GM13977 (cell line): Measurements from ENCODE around the gene CSNK1G1.

Experiments
- DNase-seq: peaks from one replicate; pipeline ENCODE4 v3.0.0; 2012; ENCODE audit warnings: low spot score
- in situ Hi-C: fragments of 300-500 bp; cut with MboI; formaldehyde crosslinking; loops from one replicate; pipeline ENCODE4 v1.12.0; 2022; ENCODE audit warnings: low sequenced_read_pairs, low pct_unique_long_range_greater_than_20kb, mixed read lengths, inconsistent platforms; ENCODE audit not compliant: unreplicated experiment
- TF ChIP-seq, protein P1 (sequence below): IDR thresholded peaks from 2 replicates; pipeline ENCODE4 v1.5.1; 2012; ENCODE audit warnings: mild to moderate bottlenecking, control low read depth; ENCODE audit not compliant: insufficient read depth; ENCODE audit errors: extremely low read depth, missing control alignments

The CSNK1G1 gene

GRCh38 chr15:64315216-64315615 lies 40.8 kb downstream of the CSNK1G1 start:
- in situ Hi-C loops: no loop called here
- no peak for DNase-seq

DNA sequence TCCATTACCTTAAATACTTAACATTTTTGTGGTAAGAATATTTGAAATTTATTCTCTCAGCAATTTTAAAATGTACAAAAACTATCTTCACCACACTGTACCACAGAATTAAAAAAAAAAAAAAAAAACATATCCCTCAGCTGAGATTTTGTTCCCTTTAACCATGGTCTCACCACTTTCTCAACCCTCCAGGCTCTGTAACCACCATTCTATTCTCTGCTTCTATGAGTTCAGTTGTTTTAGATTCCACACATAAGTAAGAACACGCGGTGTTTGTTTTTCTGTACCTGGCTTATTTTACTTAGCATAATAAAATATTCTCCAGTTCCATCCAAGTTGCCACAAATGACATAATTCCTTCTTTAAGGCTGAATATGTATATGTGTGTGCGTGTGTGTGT lies 41.5 kb downstream of the CSNK1G1 start:
- no peak for DNase-seq
- in situ Hi-C loops: no loop called here
- TF ChIP-seq, protein P1, sequence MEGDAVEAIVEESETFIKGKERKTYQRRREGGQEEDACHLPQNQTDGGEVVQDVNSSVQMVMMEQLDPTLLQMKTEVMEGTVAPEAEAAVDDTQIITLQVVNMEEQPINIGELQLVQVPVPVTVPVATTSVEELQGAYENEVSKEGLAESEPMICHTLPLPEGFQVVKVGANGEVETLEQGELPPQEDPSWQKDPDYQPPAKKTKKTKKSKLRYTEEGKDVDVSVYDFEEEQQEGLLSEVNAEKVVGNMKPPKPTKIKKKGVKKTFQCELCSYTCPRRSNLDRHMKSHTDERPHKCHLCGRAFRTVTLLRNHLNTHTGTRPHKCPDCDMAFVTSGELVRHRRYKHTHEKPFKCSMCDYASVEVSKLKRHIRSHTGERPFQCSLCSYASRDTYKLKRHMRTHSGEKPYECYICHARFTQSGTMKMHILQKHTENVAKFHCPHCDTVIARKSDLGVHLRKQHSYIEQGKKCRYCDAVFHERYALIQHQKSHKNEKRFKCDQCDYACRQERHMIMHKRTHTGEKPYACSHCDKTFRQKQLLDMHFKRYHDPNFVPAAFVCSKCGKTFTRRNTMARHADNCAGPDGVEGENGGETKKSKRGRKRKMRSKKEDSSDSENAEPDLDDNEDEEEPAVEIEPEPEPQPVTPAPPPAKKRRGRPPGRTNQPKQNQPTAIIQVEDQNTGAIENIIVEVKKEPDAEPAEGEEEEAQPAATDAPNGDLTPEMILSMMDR: no peak

More at GRCh38 chr15:64315216-64315615, 40.8 kb downstream of the CSNK1G1 start:
- TF ChIP-seq, protein P1: no peak

DNA sequence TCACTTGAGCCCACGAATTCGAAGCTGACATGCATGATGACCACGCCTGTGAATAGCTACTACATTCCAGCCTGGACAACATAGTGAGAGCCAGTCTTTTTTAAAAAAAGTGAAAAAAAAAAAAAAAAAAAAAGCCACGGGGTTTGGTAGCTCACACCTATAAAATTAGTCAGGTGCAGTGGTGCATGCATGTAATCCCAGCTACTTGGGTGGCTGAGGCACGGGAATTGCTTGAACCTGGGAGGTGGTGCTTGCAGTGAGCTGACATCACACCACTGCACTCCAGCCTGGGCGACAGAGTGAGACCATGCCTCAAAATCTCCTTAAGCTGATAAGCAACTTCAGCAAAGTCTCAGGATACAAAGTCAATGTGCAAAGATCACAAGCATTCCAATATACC lies 44.4 kb downstream of the CSNK1G1 start:
- TF ChIP-seq, protein P1: no peak
- DNase-seq: no peak
- in situ Hi-C loops: no loop called here

DNA sequence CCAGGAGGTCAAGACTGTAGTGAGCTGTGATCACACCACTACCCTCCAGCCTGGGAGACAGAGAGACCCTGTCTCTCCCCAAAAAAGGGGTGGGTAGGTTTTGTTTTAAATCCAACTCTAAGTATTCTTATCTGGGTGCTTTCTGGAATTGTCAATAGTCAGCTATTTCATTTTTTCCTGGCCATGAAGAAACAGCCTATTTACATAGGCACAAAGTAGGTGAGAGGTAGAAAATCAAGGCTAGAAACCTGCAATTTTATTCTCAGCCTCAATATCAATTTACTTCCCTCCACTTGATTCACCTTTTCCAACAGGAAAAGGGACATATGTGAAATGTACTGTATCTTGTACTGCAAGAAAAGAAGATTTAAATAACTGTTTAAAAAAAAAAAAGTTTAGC lies 45.9 kb downstream of the CSNK1G1 start:
- TF ChIP-seq, protein P1: no peak
- in situ Hi-C loops: no loop called here

GRCh38 chr15:64305261-64305660 lies 50.7 kb downstream of the CSNK1G1 start:
- TF ChIP-seq, protein P1: no peak
- no peak for DNase-seq
- in situ Hi-C loops: no loop called here

More for the DNA sequence above, 45.9 kb downstream of the CSNK1G1 start:
- no peak for DNase-seq

DNA sequence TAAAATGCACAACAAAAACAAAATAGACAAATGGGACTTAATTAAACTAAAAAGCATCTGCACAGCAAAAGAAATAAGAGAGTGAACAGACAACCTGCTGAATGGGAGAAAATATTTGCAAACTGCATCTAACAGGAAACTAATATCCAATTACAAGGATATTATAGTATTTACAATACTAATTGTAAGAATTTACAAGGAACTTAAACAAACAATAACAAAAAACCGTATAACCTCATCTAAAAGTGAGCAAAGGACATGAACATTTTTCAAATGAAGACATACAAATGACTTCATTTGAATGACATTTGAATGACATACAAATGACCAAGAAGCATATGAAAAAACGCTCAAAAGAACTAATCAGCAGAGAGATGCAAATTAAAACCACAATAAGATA lies 66.4 kb downstream of the CSNK1G1 start:
- no peak for DNase-seq
- in situ Hi-C loops: no loop called here
- TF ChIP-seq, protein P1: no peak

- TF ChIP-seq, protein P1: no peak
- in situ Hi-C loops: no loop called here
- DNase-seq: no peak
These were observed 67.0 kb downstream of the CSNK1G1 start for GRCh38 chr15:64288999-64289398.
